CD14-positive monocyte (primary cell): Measurements from ENCODE around the gene ABCC5. TPM values are rescaled to one million over a fixed set of nuclear protein-coding genes. Genes with fewer than 3 reads are reported as not detected.

Experiments
- DNase-seq, 3 donors: peaks; one replicate each; pipeline ENCODE4 v3.0.0-alpha.2; 2011 to 2022
- H2AFZ ChIP-seq: 2 replicates; pipeline ENCODE4 v1.6.0; 2012; ENCODE audit warnings: mild to moderate bottlenecking, low read depth, low read length, inconsistent platforms; ENCODE audit not compliant: insufficient read depth, poor library complexity, severe bottlenecking
- H3K27ac ChIP-seq, 2 donors: 1 replicate in 1 of 2; 2 replicates in 1 of 2; pipeline ENCODE4 v1.5.1; 2012 to 2013; ENCODE audit warnings: low read length in 2 of 2, control low read depth in 1 of 2, inconsistent platforms in 1 of 2, low read depth in 1 of 2, mild to moderate bottlenecking in 1 of 2
- H3K27me3 ChIP-seq, 2 donors: one replicate each; pipeline versions ENCODE4 v1.6.0 to v1.6.1; 2011 to 2013; ENCODE audit warnings: low read length in 2 of 2; ENCODE audit not compliant: control insufficient read depth in 2 of 2, insufficient read depth in 2 of 2
- H3K36me3 ChIP-seq, 2 donors: replicated peaks in 1 of 2; 1 replicate in 1 of 2; 2 replicates in 1 of 2; pipeline versions ENCODE4 v1.5.1 to v1.6.1; 2012 to 2013; ENCODE audit warnings: low read length in 2 of 2, control low read depth in 1 of 2, inconsistent platforms in 1 of 2, mild to moderate bottlenecking in 1 of 2; ENCODE audit not compliant: insufficient read depth in 2 of 2, control insufficient read depth in 1 of 2
- H3K4me1 ChIP-seq, 2 donors: 1 replicate in 1 of 2; 2 replicates in 1 of 2; pipeline versions ENCODE4 v1.5.1 to v1.6.1; 2012 to 2013; ENCODE audit warnings: low read length in 2 of 2, control low read depth in 1 of 2, inconsistent platforms in 1 of 2, mild to moderate bottlenecking in 1 of 2, moderate library complexity in 1 of 2; ENCODE audit not compliant: insufficient read depth in 2 of 2, control insufficient read depth in 1 of 2
- H3K4me2 ChIP-seq: replicated peaks from 2 replicates; pipeline ENCODE3; 2012; ENCODE audit warnings: low read length, moderate library complexity, mild to moderate bottlenecking; ENCODE audit not compliant: poor library complexity, severe bottlenecking; ENCODE audit errors: extremely low read depth
- H3K4me3 ChIP-seq, 3 experiments: fragments of 200-600 bp in 1 of 3; sonication (generic) in 1 of 3; replicated peaks in 1 of 3; 1 replicate in 2 of 3; 2 replicates in 1 of 3; pipeline ENCODE4 v1.5.1; 2011 to 2013; ENCODE audit warnings: low read length in 3 of 3, mild to moderate bottlenecking in 3 of 3, control low read depth in 2 of 3, low read depth in 2 of 3, inconsistent platforms in 1 of 3, moderate library complexity in 1 of 3
- H3K79me2 ChIP-seq: 2 replicates; pipeline ENCODE4 v1.6.0; 2012; ENCODE audit warnings: mild to moderate bottlenecking, control low read depth, inconsistent platforms, low read length, moderate library complexity; ENCODE audit not compliant: insufficient read depth
- H3K9ac ChIP-seq: 2 replicates; pipeline ENCODE4 v1.6.0; 2017; ENCODE audit warnings: low read length, mild to moderate bottlenecking; ENCODE audit not compliant: insufficient read depth, poor library complexity, severe bottlenecking
- H3K9me3 ChIP-seq, 2 donors: replicated peaks in 1 of 2; 1 replicate in 1 of 2; 2 replicates in 1 of 2; pipeline versions ENCODE4 v1.5.1 to v1.6.1; 2012 to 2013; ENCODE audit warnings: low read length in 2 of 2, control low read depth in 1 of 2; ENCODE audit not compliant: control insufficient read depth in 1 of 2, insufficient read depth in 1 of 2
- H4K20me1 ChIP-seq: 2 replicates; pipeline ENCODE4 v1.6.0; 2012; ENCODE audit warnings: mild to moderate bottlenecking, low read length, control low read depth, moderate library complexity; ENCODE audit not compliant: insufficient read depth
- H3K27ac Mint-ChIP-seq, 7 donors: one replicate each; pipeline ENCODE4 v1.8.0; 2020; ENCODE audit warnings: mild to moderate bottlenecking in 7 of 7, mixed read lengths in 7 of 7, moderate library complexity in 6 of 7, inconsistent platforms in 2 of 7
- H3K27me3 Mint-ChIP-seq, 3 donors: one replicate each; pipeline ENCODE4 v1.8.0; 2021 to 2022; ENCODE audit warnings: low read depth in 3 of 3, mild to moderate bottlenecking in 3 of 3, mixed read lengths in 3 of 3, moderate library complexity in 3 of 3, inconsistent platforms in 1 of 3
- H3K36me3 Mint-ChIP-seq, 2 donors: one replicate each; pipeline ENCODE4 v1.8.0; 2020; ENCODE audit warnings: mixed read lengths in 2 of 2, inconsistent platforms in 1 of 2, mild to moderate bottlenecking in 1 of 2
- H3K4me1 Mint-ChIP-seq: one replicate; pipeline ENCODE4 v1.8.0; 2020; ENCODE audit warnings: mild to moderate bottlenecking, mixed read lengths
- H3K4me3 Mint-ChIP-seq, 2 donors: one replicate each; pipeline ENCODE4 v1.8.0; 2020; ENCODE audit warnings: mild to moderate bottlenecking in 2 of 2, mixed read lengths in 2 of 2, moderate library complexity in 1 of 2
- H3K9me3 Mint-ChIP-seq, 7 donors: one replicate each; pipeline ENCODE4 v1.8.0; 2020 to 2022; ENCODE audit warnings: mixed read lengths in 7 of 7, mild to moderate bottlenecking in 6 of 7, moderate library complexity in 6 of 7, inconsistent platforms in 2 of 7
- WGBS: methylation state at CpG from one replicate; pipeline ENCODE4 v1.1.5; 2013; ENCODE audit warnings: missing lambda C conversion rate; ENCODE audit not compliant: insufficient coverage; 5-methylcytosine and 5-hydroxymethylcytosine counted together
- intact Hi-C, 2 donors: fragments of 100-400 bp; cut with micrococcal nuclease; formaldehyde crosslinking; loops; one replicate each; pipeline versions ENCODE4 v1.15.0 to v1.15.1; 2023
- polyA plus RNA-seq, 3 donors: library from polyadenylated mRNA; depleted of rRNA in 1 of 3; unstranded in 2 of 3; stranded (reverse) in 1 of 3; fragments of 300-500 nt in 2 of 3; fragments of >200 nt in 1 of 3; fragmentation: Illumina TruSeq in 2 of 3; gene quantifications; 1 replicate in 2 of 3; 2 replicates in 1 of 3; pipeline ENCODE4 v1.2.3, GENCODE V29; 2012 to 2021
- TF ChIP-seq, protein P1 (sequence below): fragments of 200-600 bp; IDR thresholded peaks from one replicate; pipeline ENCODE4 v1.8.0; 2022; ENCODE audit warnings: antibody characterized with exemption, mild to moderate bottlenecking

The ABCC5 gene
- polyA plus RNA-seq, 3 donors: 6.2 to 30.9 (median 7.7) TPM

DNA sequence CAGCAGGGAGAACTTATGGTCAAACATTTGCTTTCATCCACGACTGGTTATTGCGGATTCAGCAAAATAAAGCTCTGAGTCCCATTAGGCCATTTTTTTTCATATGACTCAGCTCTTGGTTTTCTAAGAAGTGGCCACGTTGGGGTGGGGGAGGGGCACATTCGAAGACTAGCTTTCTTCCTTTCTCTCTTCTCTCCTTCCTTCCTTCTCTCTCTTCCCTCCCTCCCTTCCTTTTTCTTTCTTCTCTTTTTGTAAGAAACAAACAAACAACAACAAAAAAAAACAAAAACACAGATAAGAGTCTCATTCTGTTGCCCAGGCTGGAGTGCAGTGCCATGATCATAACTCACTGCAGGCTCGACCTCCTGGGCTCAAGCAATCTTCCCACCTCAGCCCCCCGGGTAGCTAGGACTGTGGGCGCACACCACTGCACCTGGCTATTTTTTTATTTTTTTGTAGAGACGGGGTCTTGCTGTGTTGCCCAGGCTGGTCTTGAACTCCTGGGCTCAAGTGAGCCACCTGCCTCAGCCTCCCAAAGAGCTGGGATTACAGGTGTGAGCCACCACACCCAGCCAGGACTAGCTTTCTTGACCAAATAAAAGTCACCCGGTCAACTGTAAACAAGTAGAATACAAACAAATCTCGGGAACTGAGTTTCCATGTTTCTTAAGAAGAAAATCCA, 41.6 kb downstream of the ABCC5 start:
- H3K4me2 ChIP-seq: no peak overlapping the region
- no peaks in the 10 kb centered on the region for H3K79me2 ChIP-seq
- Mint-ChIP-seq H3K4me3 (no peak overlapping the region), H3K27me3 (no peaks in the 10 kb centered on the region), H3K36me3 (peaks cover 32 to 48% of the 10 kb centered on the region in 2 donors), H3K27ac (peak overlapping the region in 3 of 7 donors; percentile 35 to 47 (median 40)), H3K4me1 (peaks cover 6% of the 10 kb centered on the region), H3K9me3 (no peaks in the 10 kb centered on the region)
- no peak for DNase-seq
- no peaks in the 10 kb centered on the region for H3K4me1 ChIP-seq
- H3K27me3 ChIP-seq: no peaks in the 10 kb centered on the region
- 97% methylated on average over 6 of the region's 10 CpGs for WGBS
- peaks cover under 1 to 36% of the 10 kb centered on the region in 2 donors for H3K36me3 ChIP-seq
- no peak overlapping the region for H3K27ac ChIP-seq
- H4K20me1 ChIP-seq: no peaks in the 10 kb centered on the region
- intact Hi-C loops: no loop called here
- H3K4me3 ChIP-seq: no peak overlapping the region
- H3K9ac ChIP-seq: no peak overlapping the region
- no peak overlapping the region for H2AFZ ChIP-seq
- TF ChIP-seq, protein P1, sequence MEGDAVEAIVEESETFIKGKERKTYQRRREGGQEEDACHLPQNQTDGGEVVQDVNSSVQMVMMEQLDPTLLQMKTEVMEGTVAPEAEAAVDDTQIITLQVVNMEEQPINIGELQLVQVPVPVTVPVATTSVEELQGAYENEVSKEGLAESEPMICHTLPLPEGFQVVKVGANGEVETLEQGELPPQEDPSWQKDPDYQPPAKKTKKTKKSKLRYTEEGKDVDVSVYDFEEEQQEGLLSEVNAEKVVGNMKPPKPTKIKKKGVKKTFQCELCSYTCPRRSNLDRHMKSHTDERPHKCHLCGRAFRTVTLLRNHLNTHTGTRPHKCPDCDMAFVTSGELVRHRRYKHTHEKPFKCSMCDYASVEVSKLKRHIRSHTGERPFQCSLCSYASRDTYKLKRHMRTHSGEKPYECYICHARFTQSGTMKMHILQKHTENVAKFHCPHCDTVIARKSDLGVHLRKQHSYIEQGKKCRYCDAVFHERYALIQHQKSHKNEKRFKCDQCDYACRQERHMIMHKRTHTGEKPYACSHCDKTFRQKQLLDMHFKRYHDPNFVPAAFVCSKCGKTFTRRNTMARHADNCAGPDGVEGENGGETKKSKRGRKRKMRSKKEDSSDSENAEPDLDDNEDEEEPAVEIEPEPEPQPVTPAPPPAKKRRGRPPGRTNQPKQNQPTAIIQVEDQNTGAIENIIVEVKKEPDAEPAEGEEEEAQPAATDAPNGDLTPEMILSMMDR: no peak
- H3K9me3 ChIP-seq: no peaks in the 10 kb centered on the region

DNA sequence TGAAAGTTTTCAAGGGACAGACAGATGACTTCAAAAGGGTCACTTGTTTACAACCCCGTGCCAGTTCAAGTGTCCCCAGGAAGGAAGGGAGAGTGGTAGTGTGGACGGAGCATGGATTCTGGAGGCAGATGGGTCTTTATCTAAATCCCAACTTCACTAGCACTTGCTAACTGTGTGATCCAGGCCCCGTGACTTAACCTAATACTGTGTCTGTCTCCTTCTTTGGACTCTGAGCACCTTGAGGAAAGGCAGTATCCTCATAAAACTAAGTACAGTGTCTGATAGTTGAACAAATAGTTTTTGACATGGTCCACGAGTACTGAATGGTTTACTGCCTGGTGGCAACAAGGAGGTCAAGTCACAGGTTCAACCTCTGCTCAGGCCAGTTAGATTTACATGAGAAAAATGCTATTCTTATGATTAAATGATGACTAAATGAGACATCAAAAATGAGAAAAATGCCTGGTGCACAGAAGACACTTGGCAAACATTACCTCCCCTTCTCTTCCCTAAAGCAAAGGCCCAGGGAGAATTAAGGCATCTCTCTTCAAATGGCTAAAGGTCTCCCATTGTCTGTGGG, 48.9 kb downstream of the ABCC5 start:
- H3K4me3 ChIP-seq: no peak overlapping the region
- no peak overlapping the region for H3K9ac ChIP-seq
- no peak overlapping the region for H3K4me2 ChIP-seq
- peaks cover 0 to 2% (median 0%) of the 10 kb centered on the region in 3 donors for H3K27me3 Mint-ChIP-seq
- H3K27ac Mint-ChIP-seq: no peak overlapping the region
- peaks cover 58 to 63% of the 10 kb centered on the region in 2 donors for H3K36me3 Mint-ChIP-seq
- TF ChIP-seq, protein P1: no peak
- no peaks in the 10 kb centered on the region for H4K20me1 ChIP-seq
- no peak for DNase-seq
- H3K27ac ChIP-seq: no peak overlapping the region
- no peaks in the 10 kb centered on the region for H3K9me3 ChIP-seq
- no peaks in the 10 kb centered on the region for H3K27me3 ChIP-seq
- H3K4me3 Mint-ChIP-seq: no peak overlapping the region
- H3K36me3 ChIP-seq: peaks cover 22 to 86% of the 10 kb centered on the region in 2 donors
- H2AFZ ChIP-seq: no peak overlapping the region
- no CpG with 5 or more reads among the region's 4 CpGs for WGBS
- intact Hi-C loops: no loop called here
- no peaks in the 10 kb centered on the region for H3K4me1 Mint-ChIP-seq
- H3K79me2 ChIP-seq: no peaks in the 10 kb centered on the region
- H3K4me1 ChIP-seq: no peaks in the 10 kb centered on the region
- no peaks in the 10 kb centered on the region for H3K9me3 Mint-ChIP-seq
